ENCODE results near the gene HYAL1. TPM values are rescaled to one million over a fixed set of nuclear protein-coding genes. Genes with fewer than 3 reads are reported as not detected.

The HYAL1 gene
- total RNA-seq, 2 donors from 2014 or later, result 38.1 to 40.8 TPM

DNA sequence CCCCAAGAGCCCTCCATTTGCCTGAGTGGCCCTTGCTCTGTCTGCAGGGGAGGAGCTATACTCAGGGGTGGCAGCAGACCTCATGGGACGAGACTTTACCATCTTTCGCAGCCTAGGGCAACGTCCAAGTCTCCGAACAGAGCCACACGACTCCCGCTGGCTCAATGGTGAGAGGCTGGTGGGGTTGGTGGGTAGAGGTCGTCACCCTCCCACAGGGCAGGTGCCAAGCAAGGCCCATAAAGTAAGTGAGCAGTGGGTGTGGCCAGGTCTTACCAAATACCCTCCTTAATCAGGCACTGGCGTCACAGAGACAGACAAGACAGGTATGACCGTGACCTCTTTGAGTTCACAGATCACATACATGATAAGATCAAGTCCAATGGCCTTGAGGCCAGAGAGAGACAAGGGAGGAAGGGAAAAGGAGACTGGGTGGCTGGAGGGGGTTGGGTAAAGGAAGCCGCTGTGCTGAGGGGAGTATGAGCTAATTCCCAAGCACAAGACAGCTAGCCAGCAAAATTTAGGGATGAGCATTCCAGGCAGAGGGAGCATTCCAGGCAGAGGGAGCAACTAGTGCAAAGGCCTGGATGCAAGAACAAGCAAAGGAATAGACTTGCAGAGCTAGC is 31.9 kb downstream of the HYAL1 start:
- Histone ChIP-seq H3K36me3 (no peaks in the 10 kb centered on the region), H3K27ac (no peak overlapping the region), H3K9me3 (no peaks in the 10 kb centered on the region), H3K27me3 (no peaks in the 10 kb centered on the region), H3K4me3 (no peak overlapping the region), H3K4me1 (peaks cover 0 to 80% of the 10 kb centered on the region in 2 donors)
- no peak for TF ChIP-seq CTCF (IDR thresholded peaks at IDR 0.05)
- no peak for DNase-seq (ENCODE audit: low spot score)

DNA sequence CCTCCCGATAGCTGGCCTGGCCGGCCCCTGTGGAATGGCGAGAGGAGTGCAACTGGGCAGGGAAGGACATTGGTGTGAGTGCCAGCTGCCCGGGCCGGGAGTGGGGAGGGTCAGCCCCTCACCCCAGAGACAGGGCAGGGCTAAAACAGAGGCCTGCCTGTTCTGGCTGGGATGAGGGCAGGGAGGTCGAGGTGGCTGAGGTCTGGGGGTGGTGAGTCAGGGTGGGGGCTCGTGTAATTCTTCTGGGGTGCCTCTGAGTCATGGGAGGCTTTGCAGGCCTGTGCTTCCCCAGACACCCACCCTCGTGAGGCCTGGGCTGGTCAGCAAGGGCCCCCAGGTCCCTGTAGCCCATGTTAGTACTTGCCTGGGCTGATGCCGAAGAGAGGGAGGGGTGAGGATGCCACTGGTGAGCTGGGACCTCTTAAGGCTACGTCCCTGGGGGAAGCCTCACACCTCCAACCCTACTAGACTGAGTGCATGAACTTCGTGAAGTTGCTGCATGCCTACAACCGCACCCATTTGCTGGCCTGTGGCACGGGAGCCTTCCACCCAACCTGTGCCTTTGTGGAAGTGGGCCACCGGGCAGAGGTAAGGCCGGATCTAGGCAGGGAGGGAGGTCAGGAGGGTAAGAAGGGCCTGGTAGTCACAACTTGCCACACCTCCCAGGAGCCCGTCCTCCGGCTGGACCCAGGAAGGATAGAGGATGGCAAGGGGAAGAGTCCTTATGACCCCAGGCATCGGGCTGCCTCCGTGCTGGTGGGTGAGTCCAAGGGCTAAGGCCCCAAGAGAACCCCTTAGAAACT is 32.8 kb downstream of the HYAL1 start:
- no peak for DNase-seq (ENCODE audit: low spot score)
- H3K36me3 ChIP-seq, result no peaks in the 10 kb centered on the region
- H3K9me3 ChIP-seq, result no peaks in the 10 kb centered on the region
- peaks cover 0 to 83% of the 10 kb centered on the region in 2 donors for H3K4me1 ChIP-seq
- peak overlapping the region in 1 of 2 donors; percentile 31 for H3K4me3 ChIP-seq
- H3K27ac ChIP-seq, result peak overlapping the region; percentile 92 to 97
- no peak for TF ChIP-seq CTCF (IDR thresholded peaks at IDR 0.05)
- H3K27me3 ChIP-seq, result no peaks in the 10 kb centered on the region

DNA sequence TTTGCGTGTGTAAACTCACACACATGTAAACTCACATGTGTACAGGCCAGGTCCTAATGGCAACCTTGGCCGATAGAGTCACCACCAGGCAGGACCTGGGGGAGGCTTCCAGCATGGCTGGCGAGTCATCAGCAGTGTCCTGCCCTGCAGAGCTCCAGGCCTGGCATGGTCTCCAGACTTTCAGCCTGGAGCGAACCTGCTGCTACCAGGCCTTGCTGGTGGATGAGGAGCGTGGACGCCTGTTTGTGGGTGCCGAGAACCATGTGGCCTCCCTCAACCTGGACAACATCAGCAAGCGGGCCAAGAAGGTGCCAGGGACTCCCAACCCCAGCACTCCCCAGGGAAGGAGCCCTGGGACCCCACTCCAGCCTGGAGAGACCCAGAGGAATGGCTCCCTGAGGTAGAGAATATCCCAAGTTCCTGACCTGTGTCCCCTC is 33.4 kb downstream of the HYAL1 start:
- peaks cover 0 to 83% of the 10 kb centered on the region in 2 donors for H3K4me1 ChIP-seq
- H3K27ac ChIP-seq, result peak overlapping the region; percentile 92 to 97
- H3K36me3 ChIP-seq, result no peaks in the 10 kb centered on the region
- H3K9me3 ChIP-seq, result no peaks in the 10 kb centered on the region
- DNase-seq (ENCODE audit: low spot score), result no peak
- peak overlapping the region in 1 of 2 donors; percentile 31 for H3K4me3 ChIP-seq
- no peak for TF ChIP-seq CTCF (IDR thresholded peaks at IDR 0.05)
- H3K27me3 ChIP-seq, result no peaks in the 10 kb centered on the region

DNA sequence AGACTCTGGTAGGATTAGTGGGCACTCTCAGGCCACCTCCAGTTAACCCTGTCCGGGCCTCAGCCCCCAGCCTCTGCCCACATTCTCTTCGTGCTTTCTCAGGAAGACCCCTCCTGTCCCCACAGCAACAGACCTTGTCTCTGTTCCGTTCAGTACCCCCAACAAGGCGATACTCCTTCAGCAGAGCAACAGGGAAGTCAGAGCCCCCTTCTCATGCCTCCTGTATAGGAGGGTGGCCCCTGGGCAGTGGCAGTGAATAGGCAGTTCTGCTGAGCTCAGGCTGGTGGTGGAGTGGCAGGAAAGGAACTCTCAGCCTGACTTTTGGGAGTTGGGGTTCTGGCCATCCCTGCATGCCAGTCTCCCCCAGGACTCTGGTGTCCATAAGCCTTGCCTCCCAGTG is 33.9 kb downstream of the HYAL1 start:
- no peak for DNase-seq (ENCODE audit: low spot score)
- Histone ChIP-seq H3K4me1 (peaks cover 0 to 83% of the 10 kb centered on the region in 2 donors), H3K27ac (peak overlapping the region; percentile 92 to 97), H3K9me3 (no peaks in the 10 kb centered on the region), H3K4me3 (peak overlapping the region; percentile 20 to 31), H3K36me3 (no peaks in the 10 kb centered on the region), H3K27me3 (no peaks in the 10 kb centered on the region)
- TF ChIP-seq CTCF (IDR thresholded peaks at IDR 0.05), result no peak

DNA sequence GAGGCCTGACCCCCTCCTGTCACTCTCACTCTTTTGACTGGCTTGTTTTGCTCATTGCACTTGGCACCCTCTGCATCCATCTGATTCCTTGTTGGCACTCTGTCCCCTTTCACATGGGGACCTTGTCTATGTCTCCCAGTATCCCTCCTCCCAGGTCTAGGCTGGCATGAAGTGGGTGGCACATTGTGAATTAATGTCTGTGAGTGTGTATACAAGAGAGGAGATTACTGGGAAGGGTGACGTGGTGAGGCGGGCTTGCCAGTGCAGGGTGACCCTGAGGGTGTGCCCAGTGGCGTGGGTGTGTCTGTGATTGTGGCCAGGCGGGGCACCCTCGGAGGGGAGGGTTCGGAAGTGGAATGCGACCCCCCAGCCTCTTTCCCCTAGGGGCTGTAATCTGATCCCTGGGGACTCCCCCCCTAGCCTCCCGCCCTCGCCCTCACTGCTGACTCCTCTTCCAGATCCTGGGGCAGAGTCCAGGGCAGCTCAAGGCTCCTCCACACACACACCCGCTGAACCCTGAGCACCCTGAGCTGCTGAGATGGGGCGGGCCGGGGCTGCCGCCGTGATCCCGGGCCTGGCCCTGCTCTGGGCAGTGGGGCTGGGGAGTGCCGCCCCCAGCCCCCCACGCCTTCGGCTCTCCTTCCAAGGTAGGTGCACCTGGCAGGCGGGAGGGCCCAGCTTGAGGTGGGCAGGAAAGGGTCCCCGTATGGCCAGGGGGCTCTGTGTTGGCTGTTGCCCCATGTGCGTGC is 34.5 kb downstream of the HYAL1 start, which contains the start of gene SEMA3B:
Gene SEMA3B, plus strand, starts transcription at position 445 of the 749 bp plus-strand sequence. Its CDS starts 94 bp downstream, at position 539.
- Histone ChIP-seq H3K36me3 (no peaks in the 10 kb centered on the region), H3K27me3 (no peaks in the 10 kb centered on the region), H3K4me3 (peak within 1 kb of the TSS; percentile 20 to 54), H3K4me1 (peaks cover 0 to 83% of the 10 kb centered on the region in 2 donors), H3K9me3 (no peaks in the 10 kb centered on the region), H3K27ac (peak within 1 kb of the TSS; percentile 92 to 97)
- no peak for TF ChIP-seq CTCF (IDR thresholded peaks at IDR 0.05)
- no peak for DNase-seq (ENCODE audit: low spot score)
